Esophagus muscularis mucosa (tissue), 4 donors: ENCODE results near the gene TRRAP. TPM values are rescaled to one million over a fixed set of nuclear protein-coding genes. Genes with fewer than 3 reads are reported as not detected.

Experiments used
- DNase-seq: peaks from one replicate; pipeline ENCODE4 v3.0.0-alpha.2; 2017; ENCODE audit errors: extremely low spot score
- H3K27ac ChIP-seq, 4 donors: fragments of 200-600 bp; sonication (generic); replicated peaks in 1 of 4; 1 replicate in 3 of 4; 2 replicates in 1 of 4; pipeline ENCODE4 v1.5.1; 2016 to 2019; ENCODE audit warnings: mild to moderate bottlenecking in 1 of 4
- H3K27me3 ChIP-seq, 4 donors: fragments of 200-600 bp; sonication (generic); one replicate each; pipeline versions ENCODE4 v1.5.1 to v1.6.0; 2016 to 2019
- H3K36me3 ChIP-seq, 4 donors: fragments of 200-600 bp; sonication (generic); one replicate each; pipeline ENCODE4 v1.5.1; 2016 to 2019
- H3K4me1 ChIP-seq, 4 donors: fragments of 200-600 bp; sonication (generic); one replicate each; pipeline ENCODE4 v1.5.1; 2016 to 2019
- H3K4me3 ChIP-seq, 4 donors: fragments of 200-600 bp; sonication (generic); 1 replicate in 2 of 4; 2 replicates in 2 of 4; pipeline ENCODE4 v1.5.1; 2016 to 2019; ENCODE audit warnings: mild to moderate bottlenecking in 4 of 4, moderate library complexity in 1 of 4
- H3K9me3 ChIP-seq, 4 donors: fragments of 200-600 bp; sonication (generic); 1 replicate in 3 of 4; 2 replicates in 1 of 4; pipeline ENCODE4 v1.5.1; 2016 to 2019
- CTCF ChIP-seq, 3 experiments: fragments of 200-600 bp in 2 of 3; fragments of 450-650 bp in 1 of 3; sonication (generic) in 2 of 3; IDR thresholded peaks; one replicate each; pipeline ENCODE4 v1.5.1; 2017 to 2019; ENCODE audit warnings: antibody characterized with exemption in 3 of 3, mild to moderate bottlenecking in 2 of 3, moderate library complexity in 1 of 3
- EP300 ChIP-seq: sonication (generic); formaldehyde crosslinking; IDR thresholded peaks from one replicate; pipeline ENCODE4 v1.6.1; 2017; ENCODE audit warnings: antibody characterized with exemption
- POLR2A ChIP-seq: fragments of 450-650 bp; IDR thresholded peaks from one replicate; pipeline ENCODE4 v1.6.1; 2017; ENCODE audit warnings: antibody characterized with exemption, moderate library complexity, mild to moderate bottlenecking, low read depth
- POLR2AphosphoS5 ChIP-seq, 2 donors: sonication (generic); formaldehyde crosslinking; IDR thresholded peaks; one replicate each; pipeline ENCODE4 v1.6.1; 2017; ENCODE audit warnings: antibody characterized with exemption in 2 of 2
- WGBS: methylation state at CpG from one replicate; pipeline ENCODE4 v1.1.5; 2018; 5-methylcytosine and 5-hydroxymethylcytosine counted together
- intact Hi-C: fragments of 100-400 bp; cut with DNase I; formaldehyde crosslinking; loops from one replicate; pipeline ENCODE4 v1.15.1; 2023
- total RNA-seq, 4 donors: library from RNA; depleted of rRNA; stranded (reverse); fragments of >200 nt; gene quantifications; one replicate each; pipeline versions ENCODE4 v1.1.0 to v1.2.1, GENCODE V29; 2016

Gene TRRAP
- total RNA-seq, 4 donors from 2014 or later, result 22.9 to 38.0 (median 29.7) TPM

GRCh38 chr7:99001482-99002147 lies 123.3 kb downstream of the TRRAP start:
- intact Hi-C loops, result no loop called here
- Histone ChIP-seq H3K4me3 (no peak overlapping the region), H3K4me1 (peaks cover 0 to 15% (median 9%) of the 10 kb centered on the region in 4 donors), H3K9me3 (no peaks in the 10 kb centered on the region), H3K27ac (no peak overlapping the region), H3K27me3 (no peaks in the 10 kb centered on the region), H3K36me3 (peaks cover 47 to 94% (median 79%) of the 10 kb centered on the region in 4 donors)
- DNase-seq, result no peak
- 87% methylated on average over 10 of the region's 10 CpGs for WGBS
- no peak for TF ChIP-seq EP300
- no peak for TF ChIP-seq POLR2A
- no peak for TF ChIP-seq POLR2AphosphoS5 (IDR thresholded peaks at IDR 0.05)
- TF ChIP-seq CTCF (IDR thresholded peaks at IDR 0.05), result no peak

- H3K27ac ChIP-seq, result no peak overlapping the region
- intact Hi-C loops, result no loop called here
- peaks cover 0 to 9% (median 6%) of the 10 kb centered on the region in 4 donors for H3K4me1 ChIP-seq
- WGBS, result 91% methylated on average over 12 of the region's 12 CpGs
- H3K9me3 ChIP-seq, result no peaks in the 10 kb centered on the region
- H3K4me3 ChIP-seq, result no peak overlapping the region
- H3K36me3 ChIP-seq, result peaks cover 54 to 97% (median 86%) of the 10 kb centered on the region in 4 donors
- no peak for TF ChIP-seq POLR2AphosphoS5 (IDR thresholded peaks at IDR 0.05)
- no peak for TF ChIP-seq CTCF (IDR thresholded peaks at IDR 0.05)
- H3K27me3 ChIP-seq, result no peaks in the 10 kb centered on the region
- DNase-seq, result no peak
Measured at GRCh38 chr7:99002148-99002826, 124.0 kb downstream of the TRRAP start.

- TF ChIP-seq POLR2AphosphoS5 (IDR thresholded peaks at IDR 0.05), result no peak
- no peak for TF ChIP-seq CTCF (IDR thresholded peaks at IDR 0.05)
- no peak for TF ChIP-seq POLR2A
- no peak for TF ChIP-seq EP300
- Histone ChIP-seq H3K27ac (no peak overlapping the region), H3K4me3 (no peak overlapping the region), H3K27me3 (no peaks in the 10 kb centered on the region), H3K9me3 (no peaks in the 10 kb centered on the region), H3K4me1 (peaks cover 0 to 4% (median 3%) of the 10 kb centered on the region in 4 donors), H3K36me3 (peaks cover 58 to 97% (median 91%) of the 10 kb centered on the region in 4 donors)
- intact Hi-C loops, result no loop called here
- WGBS, result 95% methylated on average over 20 of the region's 20 CpGs
- no peak for DNase-seq
Measured at GRCh38 chr7:99002827-99003212, 124.5 kb downstream of the TRRAP start.

GRCh38 chr7:99003419-99003818 lies 125.1 kb downstream of the TRRAP start:
- 85% methylated on average over 11 of the region's 15 CpGs for WGBS
- H3K9me3 ChIP-seq, result no peaks in the 10 kb centered on the region
- intact Hi-C loops, result no loop called here
- H3K27ac ChIP-seq, result no peak overlapping the region
- no peaks in the 10 kb centered on the region for H3K27me3 ChIP-seq
- H3K4me3 ChIP-seq, result no peak overlapping the region
- DNase-seq, result no peak
- peaks cover 61 to 100% (median 94%) of the 10 kb centered on the region in 4 donors for H3K36me3 ChIP-seq
- peaks cover 0 to 4% (median 0%) of the 10 kb centered on the region in 4 donors for H3K4me1 ChIP-seq
- TF ChIP-seq POLR2AphosphoS5 (IDR thresholded peaks at IDR 0.05), result no peak
- TF ChIP-seq POLR2A, result no peak
- no peak for TF ChIP-seq EP300
- no peak for TF ChIP-seq CTCF (IDR thresholded peaks at IDR 0.05)
